ENCODE results near the gene GGCX. TPM values are rescaled to one million over a fixed set of nuclear protein-coding genes. Genes with fewer than 3 reads are reported as not detected.

The GGCX gene
- total and polyA plus RNA-seq, 2 donors (not counting 3 experiments of a cell fraction or from before 2014, with no cell fraction given), result 48.0 to 62.7 TPM

DNA sequence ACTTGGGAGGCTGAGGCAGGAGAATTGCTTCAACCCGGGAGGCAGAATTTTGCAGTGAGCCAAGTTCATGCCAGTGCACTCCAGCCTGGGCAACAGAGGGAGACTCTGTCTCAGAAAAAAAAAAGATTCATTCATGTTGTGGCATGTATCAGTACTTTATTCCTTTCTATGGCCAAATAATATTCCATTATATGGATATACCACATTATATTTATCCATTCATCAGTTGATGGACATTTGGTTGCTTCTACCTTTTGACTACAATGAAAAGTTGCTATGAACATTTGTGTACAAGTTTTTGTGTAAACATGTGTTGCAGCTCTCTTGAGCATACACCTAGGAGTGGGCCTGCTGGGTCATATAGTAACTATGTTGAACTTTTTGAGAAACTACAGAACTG lies 31.5 kb downstream of the GGCX start:
- H3K4me3 ChIP-seq (replicated peaks in 1 of 3; ENCODE audit: insufficient read depth in 1 of 3, low read depth in 1 of 3, low read length in 3 of 3), result no peak overlapping the region
- CTCF ChIA-PET, result interaction anchor here (1.5 to 2.1 kb wide), 2 partner anchors 9 to 18 kb away, joined by 4 read pairs; partner anchors contain the start of gene MAT2A
- no peak for FAIRE-seq
- no peaks in the 10 kb centered on the region for H3K79me2 ChIP-seq (ENCODE audit: control insufficient read depth, insufficient read depth, low read length)
- H3K27me3 ChIP-seq (ENCODE audit: control insufficient read depth in 2 of 2, insufficient read depth in 2 of 2, low read length in 2 of 2), result peaks cover 7% of the 10 kb centered on the region in 2 experiments
- POLR2A ChIA-PET, result interaction anchor here (0.6 kb wide), 1 partner anchor 9 kb away, joined by 3 read pairs; the partner anchor contains the start of gene MAT2A
- H3K9me1 ChIP-seq (replicated peaks; ENCODE audit: control insufficient read depth, extremely low read depth, insufficient read depth, low read length), result no peaks in the 10 kb centered on the region
- H3K36me3 ChIP-seq (ENCODE audit: control insufficient read depth in 2 of 2, extremely low read depth in 1 of 2, insufficient read depth in 2 of 2, low read length in 2 of 2), result no peaks in the 10 kb centered on the region
- intact Hi-C loops (cut with micrococcal nuclease), result no loop called here
- H2AFZ ChIP-seq (ENCODE audit: low read depth, low read length), result no peak overlapping the region
- no peak overlapping the region for H3K4me2 ChIP-seq (ENCODE audit: insufficient read depth, low read length)
- H3K9me3 ChIP-seq (replicated peaks; ENCODE audit: control insufficient read depth, insufficient read depth, low read length), result no peaks in the 10 kb centered on the region
- no peak for DNase-seq (ENCODE audit: low read depth, low spot score)
- dilution Hi-C loops (cut with MboI; ENCODE audit: extremely low pct_ligation_motif_present, low sequenced_read_pairs), result no loop called here
- TF ChIP-seq, protein P1, sequence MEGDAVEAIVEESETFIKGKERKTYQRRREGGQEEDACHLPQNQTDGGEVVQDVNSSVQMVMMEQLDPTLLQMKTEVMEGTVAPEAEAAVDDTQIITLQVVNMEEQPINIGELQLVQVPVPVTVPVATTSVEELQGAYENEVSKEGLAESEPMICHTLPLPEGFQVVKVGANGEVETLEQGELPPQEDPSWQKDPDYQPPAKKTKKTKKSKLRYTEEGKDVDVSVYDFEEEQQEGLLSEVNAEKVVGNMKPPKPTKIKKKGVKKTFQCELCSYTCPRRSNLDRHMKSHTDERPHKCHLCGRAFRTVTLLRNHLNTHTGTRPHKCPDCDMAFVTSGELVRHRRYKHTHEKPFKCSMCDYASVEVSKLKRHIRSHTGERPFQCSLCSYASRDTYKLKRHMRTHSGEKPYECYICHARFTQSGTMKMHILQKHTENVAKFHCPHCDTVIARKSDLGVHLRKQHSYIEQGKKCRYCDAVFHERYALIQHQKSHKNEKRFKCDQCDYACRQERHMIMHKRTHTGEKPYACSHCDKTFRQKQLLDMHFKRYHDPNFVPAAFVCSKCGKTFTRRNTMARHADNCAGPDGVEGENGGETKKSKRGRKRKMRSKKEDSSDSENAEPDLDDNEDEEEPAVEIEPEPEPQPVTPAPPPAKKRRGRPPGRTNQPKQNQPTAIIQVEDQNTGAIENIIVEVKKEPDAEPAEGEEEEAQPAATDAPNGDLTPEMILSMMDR (IDR thresholded peaks at IDR 0.05; ENCODE audit: extremely low read depth in 1 of 2, insufficient read depth in 1 of 2, low read depth in 1 of 2, low read length in 2 of 2), result no peak
- TF ChIP-seq POLR2AphosphoS5 (IDR thresholded peaks at IDR 0.05; ENCODE audit: insufficient read depth, low read depth, low read length) (no peak), EZH2 (IDR thresholded peaks at IDR 0.05; ENCODE audit: borderline replicate concordance, low read depth, low read length, severe bottlenecking) (no peak), JUN (IDR thresholded peaks at IDR 0.05; ENCODE audit: borderline replicate concordance, insufficient read depth, insufficient read length, low read depth) (no peak), FOS (IDR thresholded peaks at IDR 0.05; ENCODE audit: borderline replicate concordance, insufficient read depth, low read length) (no peak), MYC (IDR thresholded peaks at IDR 0.05; ENCODE audit: low read depth, low read length) (no peak), POLR2A (IDR thresholded peaks at IDR 0.05; ENCODE audit: low read depth, low read length) (no peak), GATA2 (IDR thresholded peaks at IDR 0.05; ENCODE audit: insufficient read depth, insufficient read length, low read depth, low read length) (no peak)
- TF ChIP-seq, protein P2, sequence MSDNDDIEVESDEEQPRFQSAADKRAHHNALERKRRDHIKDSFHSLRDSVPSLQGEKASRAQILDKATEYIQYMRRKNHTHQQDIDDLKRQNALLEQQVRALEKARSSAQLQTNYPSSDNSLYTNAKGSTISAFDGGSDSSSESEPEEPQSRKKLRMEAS (IDR thresholded peaks at IDR 0.05; ENCODE audit: insufficient read depth, insufficient read length), result no peak
- no peak overlapping the region for H3K9ac ChIP-seq (replicated peaks; ENCODE audit: extremely low read depth, insufficient read depth, low read length)
- BruUV-seq (replicated peaks), result no TSS peak
- H3K4me1 ChIP-seq (ENCODE audit: control insufficient read depth, extremely low read depth, insufficient read depth, low read length), result no peaks in the 10 kb centered on the region
- no peaks in the 10 kb centered on the region for H4K20me1 ChIP-seq (replicated peaks; ENCODE audit: control insufficient read depth, extremely low read depth, insufficient read depth, low read length)
- no peak overlapping the region for H3K27ac ChIP-seq (ENCODE audit: insufficient read depth, low read depth, low read length)
